Activated CD4-positive, alpha-beta T cell treated with anti-CD3 and anti-CD28 coated beads, Interleukin-2, amount 50 U/mL, for 16 hours (primary cell): ENCODE data around the gene TBC1D14.
"Not testable (repeated sequence)": the region's sequence is repeated elsewhere in the genome, so short reads cannot be mapped to it uniquely, and the experiment has no call there.

Experiments
- DNase-seq: peaks from one replicate; pipeline ENCODE4 v3.0.0-alpha.2; 2020

TBC1D14 gene

GRCh38 chr4:6956434-6957147 lies 47.0 kb downstream of the TBC1D14 start:
- no peak for DNase-seq

GRCh38 chr4:6957148-6957520 lies 47.5 kb downstream of the TBC1D14 start:
- DNase-seq: no peak

- no peak for DNase-seq
Observed at GRCh38 chr4:6957994-6958393, 48.4 kb downstream of the TBC1D14 start.

- DNase-seq: no peak
Observed at GRCh38 chr4:6959261-6959660, 49.6 kb downstream of the TBC1D14 start.

- DNase-seq: no peak
Observed at GRCh38 chr4:6960154-6960553, 50.5 kb downstream of the TBC1D14 start.

GRCh38 chr4:6960628-6961412 lies 51.2 kb downstream of the TBC1D14 start:
- no peak for DNase-seq

GRCh38 chr4:6961496-6962210 lies 52.0 kb downstream of the TBC1D14 start:
- DNase-seq: no peak

GRCh38 chr4:6962211-6963041 lies 52.8 kb downstream of the TBC1D14 start:
- no peak for DNase-seq

- no peak for DNase-seq
Observed at GRCh38 chr4:6963139-6963611, 53.5 kb downstream of the TBC1D14 start.

GRCh38 chr4:6964858-6965257 lies 55.2 kb downstream of the TBC1D14 start:
- DNase-seq: no peak

GRCh38 chr4:6965329-6965728 lies 55.7 kb downstream of the TBC1D14 start:
- DNase-seq: no peak

- no peak for DNase-seq
Observed at GRCh38 chr4:6967846-6968340, 58.3 kb downstream of the TBC1D14 start.

- DNase-seq: no peak
Observed at GRCh38 chr4:6968496-6968895, 58.9 kb downstream of the TBC1D14 start.

GRCh38 chr4:6969826-6970800 lies 60.5 kb downstream of the TBC1D14 start:
- DNase-seq: no peak

- DNase-seq: no peak
Observed at GRCh38 chr4:6971536-6972374, 62.1 kb downstream of the TBC1D14 start.

GRCh38 chr4:6972375-6972650 lies 62.7 kb downstream of the TBC1D14 start:
- no peak for DNase-seq

- no peak for DNase-seq
Observed at GRCh38 chr4:6972911-6973310, 63.3 kb downstream of the TBC1D14 start.

- DNase-seq: peak; percentile 81
Observed at GRCh38 chr4:6974138-6974848, 64.7 kb downstream of the TBC1D14 start.

GRCh38 chr4:6977846-6978245 lies 68.2 kb downstream of the TBC1D14 start:
- not testable (repeated sequence) for DNase-seq
